Measurements from ENCODE around the gene USHBP1. TPM values are rescaled to one million over a fixed set of nuclear protein-coding genes. Genes with fewer than 3 reads are reported as not detected.

Gene USHBP1
- total RNA-seq, 1 experiment from 2014 or later = 6.4 TPM

- H3K9me3 Mint-ChIP-seq = no peaks in the 10 kb centered on the region
- Histone ChIP-seq H3T11ph (ENCODE audit: low read length) (no peak overlapping the region), H2BK5ac (ENCODE audit: insufficient read length, low read length) (no peak overlapping the region), H3K18ac (ENCODE audit: insufficient read length, low read depth, low read length) (no peak overlapping the region), H2BK15ac (ENCODE audit: low read depth, low read length) (no peak overlapping the region), H4K91ac (ENCODE audit: insufficient read length, low read depth, low read length) (no peak overlapping the region), H3K23ac (ENCODE audit: insufficient read length, low read depth, low read length) (no peak overlapping the region), H3K9me3 (ENCODE audit: control insufficient read depth, low read depth, low read length) (no peaks in the 10 kb centered on the region), H3K79me2 (ENCODE audit: insufficient read depth, low read length) (peaks cover 7% of the 10 kb centered on the region), H3K9ac (ENCODE audit: extremely low read depth, insufficient read length, low read length) (peak overlapping the region; percentile 27), H3K27ac (ENCODE audit: insufficient read length, low read depth, low read length) (no peak overlapping the region), H3K14ac (ENCODE audit: insufficient read depth, low read length) (peak overlapping the region; percentile 16; the same call in 1 of the 2 replicates), H3K23me2 (ENCODE audit: insufficient read length, low read depth, low read length, poor library complexity, severe bottlenecking) (peaks cover 6% of the 10 kb centered on the region), H3K4ac (ENCODE audit: low read depth, low read length) (no peak overlapping the region), H2BK20ac (ENCODE audit: low read depth, low read length, poor library complexity, severe bottlenecking) (no peak overlapping the region), H4K5ac (ENCODE audit: insufficient read length, low read depth, low read length) (no peak overlapping the region), H3K56ac (ENCODE audit: insufficient read length, low read depth, low read length) (no peak overlapping the region), H3K4me2 (ENCODE audit: insufficient read depth, insufficient read length, low read length) (peak overlapping the region; percentile 69), H3K4me1 (ENCODE audit: insufficient read depth, low read length) (no peaks in the 10 kb centered on the region), H2BK12ac (ENCODE audit: insufficient read length, low read depth, low read length) (no peak overlapping the region), H2AFZ (ENCODE audit: low read length) (no peak overlapping the region), H2BK120ac (ENCODE audit: low read depth, low read length, poor library complexity, severe bottlenecking) (no peak overlapping the region), H2AK5ac (ENCODE audit: insufficient read length, low read length) (no peak overlapping the region), H3K27me3 (ENCODE audit: insufficient read depth, low read length) (no peaks in the 10 kb centered on the region), H4K20me1 (ENCODE audit: control insufficient read depth, insufficient read depth, insufficient read length) (no peaks in the 10 kb centered on the region), H4K8ac (replicated peaks; ENCODE audit: insufficient read length, low read depth, low read length) (no peak overlapping the region), H3K79me1 (ENCODE audit: insufficient read depth, low read depth, low read length, poor library complexity, severe bottlenecking) (peaks cover 3% of the 10 kb centered on the region)
- peak overlapping the region; percentile 81 to 87 for H3K4me3 Mint-ChIP-seq
- H3K36me3 Mint-ChIP-seq (ENCODE audit: insufficient read depth in 1 of 3, low read depth in 3 of 3) = peaks cover 22 to 67% (median 48%) of the 10 kb centered on the region in 3 experiments; a peak in 6 of 7 replicates
- peaks cover 16 to 20% of the 10 kb centered on the region in 2 experiments for H3K4me1 Mint-ChIP-seq
- no CpG with 5 or more reads among the region's 11 CpGs for WGBS (ENCODE audit: extremely low coverage, insufficient read length, low lambda C conversion rate)
- no peak for TF ChIP-seq CTCF (conservative IDR thresholded peaks at IDR 0.05)
- DNase-seq = peak; percentile 81
- no peaks in the 10 kb centered on the region for H3K27me3 Mint-ChIP-seq (ENCODE audit: low read depth)
- H3K27ac Mint-ChIP-seq = peak overlapping the region in 2 of 3 experiments; percentile 55 to 85; a peak in 3 of 7 replicates
Measured at GRCh38 chr19:17234911-17235299, 29.6 kb downstream of the USHBP1 start.

Measured in H9 (cell line).